GM21360 (cell line): ENCODE results near the gene BTBD3.

ENCODE experiments used
- ATAC-seq: cut with Tn5 transposase; IDR thresholded peaks from one replicate; pipeline ENCODE4 v1.9.1; 2021; ENCODE audit warnings: mild to moderate bottlenecking, moderate library complexity; ENCODE audit not compliant: unreplicated experiment

The BTBD3 gene

GRCh38 chr20:11912659-11913415 lies 4.9 kb upstream of the BTBD3 start:
- no peak for ATAC-seq

- ATAC-seq: no peak
Observed at GRCh38 chr20:11918391-11918845, 725 bp downstream of the BTBD3 start.

- ATAC-seq: no peak
Observed at GRCh38 chr20:11918981-11919380, 1.3 kb downstream of the BTBD3 start.

- ATAC-seq: no peak
Observed at GRCh38 chr20:11919581-11919980, 1.9 kb downstream of the BTBD3 start.

- no peak for ATAC-seq
Observed at GRCh38 chr20:11920083-11920482, 2.4 kb downstream of the BTBD3 start.

GRCh38 chr20:11921321-11921720 lies 3.6 kb downstream of the BTBD3 start:
- ATAC-seq: no peak

GRCh38 chr20:11922561-11922960 lies 4.9 kb downstream of the BTBD3 start:
- no peak for ATAC-seq

- ATAC-seq: no peak
Observed at GRCh38 chr20:11924923-11925322, 7.2 kb downstream of the BTBD3 start.

GRCh38 chr20:11926292-11926998 lies 8.8 kb downstream of the BTBD3 start:
- no peak for ATAC-seq

- no peak for ATAC-seq
Observed at GRCh38 chr20:11929947-11930346, 12.3 kb downstream of the BTBD3 start.

GRCh38 chr20:11935212-11936154 lies 17.8 kb downstream of the BTBD3 start:
- ATAC-seq: no peak

- no peak for ATAC-seq
Observed at GRCh38 chr20:11936157-11936556, 18.5 kb downstream of the BTBD3 start.

- ATAC-seq: no peak
Observed at GRCh38 chr20:11937230-11937629, 19.5 kb downstream of the BTBD3 start.

- ATAC-seq: no peak
Observed at GRCh38 chr20:11941593-11942246, 24.0 kb downstream of the BTBD3 start.

GRCh38 chr20:11943778-11944177 lies 26.1 kb downstream of the BTBD3 start:
- ATAC-seq: no peak

GRCh38 chr20:11948806-11949205 lies 31.1 kb downstream of the BTBD3 start:
- no peak for ATAC-seq

- ATAC-seq: no peak
Observed at GRCh38 chr20:11949711-11950110, 32.0 kb downstream of the BTBD3 start.

- no peak for ATAC-seq
Observed at GRCh38 chr20:11951696-11952095, 34.0 kb downstream of the BTBD3 start.

- ATAC-seq: no peak
Observed at GRCh38 chr20:11952639-11953038, 34.9 kb downstream of the BTBD3 start.

GRCh38 chr20:11957911-11958310 lies 40.2 kb downstream of the BTBD3 start:
- no peak for ATAC-seq

- no peak for ATAC-seq
Observed at GRCh38 chr20:11958855-11959254, 41.2 kb downstream of the BTBD3 start.
